DMS53 treated with DMSO at 0.1 percent for 48 hours (cell line): ENCODE data around the gene ZNF613.
A peak's percentile ranks its signal among the peaks of the same experiment; 100 is the strongest.
"Not testable (repeated sequence)": the region's sequence is repeated elsewhere in the genome, so short reads cannot be mapped to it uniquely, and the experiment has no call there.

ENCODE experiments used
- DNase-seq: peaks from one replicate; lab custom pipeline; 2025; ENCODE audit not compliant: unreplicated experiment; lab: John Stamatoyannopoulos, UW

ZNF613 gene

DNA sequence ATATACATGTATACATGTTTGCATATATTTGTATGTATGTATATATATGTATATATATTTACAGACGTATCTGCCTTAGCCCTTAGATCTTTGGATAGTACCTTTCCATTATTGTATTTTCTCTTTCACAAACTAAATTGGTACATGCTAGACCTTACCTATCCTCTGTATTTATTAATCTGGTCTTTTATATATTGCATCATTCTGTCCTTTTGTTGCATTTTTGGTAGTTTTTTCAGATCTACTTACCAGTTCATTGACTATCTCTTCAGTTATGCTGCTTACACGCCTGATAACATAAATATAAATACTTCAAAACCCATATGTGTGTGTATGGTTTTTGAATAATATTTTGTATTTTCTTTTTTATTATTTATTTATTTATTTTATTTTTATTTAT lies 11.7 kb downstream of the ZNF613 start:
- no peak for DNase-seq

DNA sequence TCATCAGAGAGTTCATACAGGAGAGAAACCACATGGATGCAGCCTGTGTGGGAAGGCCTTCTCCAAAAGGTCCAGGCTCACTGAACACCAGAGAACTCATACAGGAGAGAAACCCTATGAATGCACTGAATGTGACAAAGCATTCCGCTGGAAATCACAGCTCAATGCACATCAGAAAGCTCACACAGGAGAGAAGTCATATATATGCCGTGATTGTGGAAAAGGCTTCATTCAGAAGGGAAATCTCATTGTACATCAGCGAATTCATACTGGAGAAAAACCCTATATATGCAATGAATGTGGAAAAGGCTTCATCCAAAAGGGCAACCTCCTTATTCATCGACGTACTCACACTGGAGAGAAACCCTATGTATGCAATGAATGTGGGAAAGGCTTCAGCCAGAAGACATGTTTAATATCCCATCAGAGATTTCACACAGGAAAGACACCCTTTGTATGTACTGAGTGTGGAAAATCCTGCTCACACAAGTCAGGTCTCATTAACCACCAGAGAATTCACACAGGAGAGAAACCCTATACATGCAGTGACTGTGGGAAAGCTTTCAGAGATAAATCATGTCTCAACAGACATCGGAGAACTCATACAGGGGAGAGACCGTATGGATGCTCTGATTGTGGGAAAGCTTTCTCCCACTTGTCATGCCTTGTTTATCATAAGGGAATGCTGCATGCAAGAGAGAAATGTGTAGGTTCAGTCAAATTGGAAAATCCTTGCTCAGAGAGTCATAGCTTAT lies 17.7 kb downstream of the ZNF613 start:
- DNase-seq: no peak

DNA sequence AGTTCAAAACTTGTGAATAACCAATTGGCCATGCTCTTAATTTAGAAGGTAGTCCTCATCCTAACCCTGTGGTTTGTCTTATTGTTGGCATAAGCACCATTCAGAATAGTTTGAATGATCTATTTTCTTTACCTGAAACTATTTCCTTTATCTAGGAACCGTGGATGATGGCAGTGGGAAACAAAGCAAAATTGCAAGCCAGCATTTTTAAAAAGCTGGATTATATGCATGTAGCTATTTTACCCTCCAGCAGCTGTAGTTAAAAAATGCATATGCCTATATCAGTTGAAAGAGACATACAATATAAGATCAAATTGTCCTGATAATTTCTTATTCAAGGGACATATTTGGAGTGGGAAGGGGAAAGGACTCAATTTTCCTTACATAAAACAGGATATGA lies 19.3 kb downstream of the ZNF613 start:
- no peak for DNase-seq

DNA sequence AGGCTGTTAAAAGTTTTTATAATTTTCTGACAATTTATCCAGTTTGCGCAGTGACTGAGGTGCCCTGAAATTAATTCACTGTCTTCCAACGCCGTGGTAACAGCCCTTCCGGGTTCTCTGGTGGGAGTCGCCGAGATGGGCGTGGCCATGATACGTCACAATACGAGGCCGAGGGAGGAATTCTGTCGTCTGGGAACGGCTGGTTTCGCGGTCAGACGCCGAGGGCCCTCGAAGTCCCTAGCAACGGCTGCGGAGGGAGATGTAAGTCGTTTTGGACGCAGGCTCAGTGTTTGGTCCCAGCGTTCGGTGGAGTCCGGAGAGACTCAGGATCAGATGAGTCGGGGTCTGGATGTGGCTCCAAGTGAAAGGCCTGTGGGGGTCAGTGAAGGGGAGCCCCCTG lies 21.7 kb downstream of the ZNF613 start:
- no peak for DNase-seq

DNA sequence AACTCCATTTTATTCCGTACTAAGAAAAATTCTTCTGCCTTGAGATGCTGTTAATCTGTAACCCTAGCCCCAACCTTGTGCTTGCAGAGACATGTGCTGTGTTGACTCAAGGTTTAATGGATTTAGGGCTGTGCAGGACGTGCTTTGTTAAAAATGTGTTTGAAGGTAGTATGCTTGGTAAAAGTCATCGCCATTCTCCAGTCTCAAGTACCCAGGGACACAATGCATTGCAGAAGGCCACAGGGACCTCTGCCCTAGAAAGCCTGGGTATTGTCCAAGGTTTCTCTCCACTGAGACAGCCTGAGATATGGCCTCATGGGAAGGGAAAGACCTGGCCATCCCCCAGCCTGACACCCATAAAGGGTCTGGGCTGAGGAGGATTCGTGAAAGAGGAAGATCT lies 30.6 kb downstream of the ZNF613 start:
- DNase-seq: peak; percentile 12

GRCh38 chr19:51959791-51960190 lies 32.5 kb downstream of the ZNF613 start:
- no peak for DNase-seq

DNA sequence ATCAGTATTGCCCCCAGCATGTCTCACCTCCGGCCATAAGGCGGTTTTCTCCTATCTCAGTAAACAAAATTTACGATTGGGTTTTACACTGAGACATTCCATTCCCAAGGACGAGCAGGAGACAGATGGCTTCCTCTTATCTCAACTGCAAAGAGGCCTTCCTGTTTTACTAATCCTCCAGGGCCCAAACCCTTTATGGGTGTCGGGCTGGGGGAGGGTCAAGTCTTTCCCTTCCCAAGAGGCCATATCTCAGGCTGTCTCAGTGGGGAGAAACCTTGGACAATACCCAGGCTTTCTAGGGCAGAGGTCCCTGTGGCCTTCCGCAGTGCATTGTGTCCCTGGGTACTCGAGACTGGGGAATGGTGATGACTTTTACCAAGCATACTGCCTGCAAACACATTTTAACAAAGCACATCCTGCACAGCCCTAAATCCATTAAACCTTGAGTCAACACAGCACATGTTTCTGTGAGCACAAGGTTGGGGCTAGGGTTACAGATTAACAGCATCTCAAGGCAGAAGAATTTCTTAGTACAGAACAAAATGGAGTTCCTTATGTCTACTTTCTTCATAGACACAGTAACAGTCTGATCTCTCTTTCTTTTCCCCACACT lies 33.5 kb downstream of the ZNF613 start:
- not testable (repeated sequence) for DNase-seq

DNA sequence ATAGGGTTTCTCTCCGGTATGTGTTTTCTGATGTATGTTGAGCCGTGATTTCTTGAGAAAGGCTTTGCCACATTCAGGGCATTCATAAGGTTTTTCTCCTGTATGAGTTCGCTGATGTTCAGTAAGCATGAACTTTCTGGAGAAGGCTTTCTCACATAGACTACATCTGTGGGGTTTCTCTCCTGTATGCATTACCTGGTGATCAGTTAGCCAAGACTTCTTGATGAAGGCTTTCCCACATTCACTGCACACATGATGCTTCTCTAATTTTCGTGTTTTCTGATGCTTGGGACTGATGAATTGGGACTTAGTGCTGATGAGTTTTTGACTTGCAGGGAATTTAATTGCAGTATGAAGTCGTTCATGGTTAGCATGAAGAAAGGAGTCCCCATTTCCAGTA lies 38.3 kb downstream of the ZNF613 start:
- no peak for DNase-seq

DNA sequence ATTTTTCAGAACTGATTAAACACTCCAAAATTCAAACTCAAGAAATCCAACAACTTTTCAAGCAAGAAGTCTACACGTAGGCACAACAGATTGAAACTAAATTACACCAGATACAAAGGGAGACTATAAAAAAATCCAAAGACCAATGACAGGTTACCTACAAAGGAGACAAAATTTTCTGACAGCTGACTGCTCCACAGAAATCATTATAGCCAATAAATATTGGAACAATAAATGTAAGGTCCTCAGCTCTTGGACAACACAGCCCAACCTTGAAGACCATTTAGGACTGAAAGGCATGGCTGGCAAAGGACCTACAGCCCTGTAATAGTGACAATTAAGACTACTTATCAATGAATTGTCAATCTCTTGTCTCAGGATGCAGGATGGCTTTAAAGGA lies 43.4 kb downstream of the ZNF613 start:
- no peak for DNase-seq

- no peak for DNase-seq
Measured at GRCh38 chr19:51971624-51972023, 44.4 kb downstream of the ZNF613 start.

DNA sequence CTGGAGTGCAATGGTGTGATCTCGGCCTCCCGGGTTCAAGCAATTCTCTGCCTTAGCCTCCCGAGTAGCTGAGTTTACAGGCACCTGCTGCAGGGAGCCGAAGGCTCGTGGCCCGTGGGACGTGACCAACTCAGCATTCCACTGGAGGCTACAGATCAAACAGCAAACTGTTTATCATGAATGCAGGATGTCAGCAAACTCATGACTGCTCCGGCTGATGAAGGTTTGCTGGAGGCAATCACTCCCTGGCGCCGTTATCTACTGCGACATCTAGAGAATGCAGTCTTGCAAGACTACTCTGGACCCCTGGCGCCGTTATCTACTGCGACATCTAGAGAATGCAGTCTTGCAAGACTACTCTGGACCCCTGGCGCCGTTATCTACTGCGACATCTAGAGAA lies 48.5 kb downstream of the ZNF613 start:
- not testable (repeated sequence) for DNase-seq

DNA sequence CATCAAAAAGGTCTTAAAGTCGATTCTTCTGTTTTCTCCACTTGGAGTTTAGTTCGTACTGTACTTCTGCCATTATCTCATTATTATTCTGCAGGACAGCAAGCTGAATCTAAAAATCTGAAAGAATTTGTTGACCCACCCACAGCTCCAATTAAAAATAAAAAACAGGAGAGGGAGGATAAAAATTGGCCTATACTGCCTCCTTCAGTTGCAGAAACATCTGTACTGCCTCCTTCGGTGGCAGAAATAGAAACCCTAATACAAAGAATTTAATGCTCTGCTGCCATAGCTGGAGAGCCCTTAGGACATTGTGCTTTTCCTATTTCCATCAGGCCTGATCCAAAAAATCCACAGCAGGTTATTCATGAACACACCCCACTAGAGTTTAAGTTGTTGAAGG lies 49.6 kb downstream of the ZNF613 start:
- no peak for DNase-seq

DNA sequence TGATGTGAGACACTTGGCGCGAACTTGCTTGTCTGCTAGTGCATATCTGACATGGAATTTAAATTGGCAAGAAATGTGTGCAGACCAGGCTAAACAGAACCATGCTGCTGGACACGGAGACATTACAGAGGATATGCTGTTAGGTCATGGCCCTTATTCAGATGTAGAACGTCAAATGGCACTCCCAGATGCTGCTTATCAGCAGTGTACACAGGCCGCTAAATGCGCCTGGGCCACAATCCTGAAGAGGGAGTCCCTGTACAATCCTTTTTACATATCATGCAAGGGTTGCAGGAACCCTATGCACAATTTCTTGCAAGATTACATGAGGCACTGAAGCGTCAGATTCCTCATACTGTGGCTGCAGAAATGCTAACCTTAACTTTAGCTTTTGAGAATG lies 50.1 kb downstream of the ZNF613 start:
- no peak for DNase-seq

DNA sequence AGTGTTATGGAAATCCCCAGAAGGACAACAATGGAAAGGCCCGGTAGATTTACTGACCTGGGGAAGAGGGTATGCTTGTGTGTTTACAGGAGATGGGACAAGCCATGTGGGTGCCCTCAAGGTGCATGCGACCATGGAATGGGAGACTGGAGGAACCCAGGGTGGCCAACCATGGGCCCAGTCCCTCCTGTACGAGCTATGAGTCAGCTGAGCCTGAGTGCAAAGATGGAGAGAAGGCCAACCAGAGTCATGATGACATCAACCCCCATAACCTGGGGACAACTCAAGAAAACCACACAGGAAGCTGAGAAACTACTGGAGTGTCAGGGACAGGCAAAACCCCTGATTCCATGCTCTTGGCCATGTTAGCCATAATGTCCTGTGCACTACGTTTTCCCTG lies 51.6 kb downstream of the ZNF613 start:
- no peak for DNase-seq

- DNase-seq: no peak
Measured at GRCh38 chr19:51980116-51980736, 53.0 kb downstream of the ZNF613 start.

- not testable (repeated sequence) for DNase-seq
Measured at GRCh38 chr19:51980926-51981325, 53.7 kb downstream of the ZNF613 start.

DNA sequence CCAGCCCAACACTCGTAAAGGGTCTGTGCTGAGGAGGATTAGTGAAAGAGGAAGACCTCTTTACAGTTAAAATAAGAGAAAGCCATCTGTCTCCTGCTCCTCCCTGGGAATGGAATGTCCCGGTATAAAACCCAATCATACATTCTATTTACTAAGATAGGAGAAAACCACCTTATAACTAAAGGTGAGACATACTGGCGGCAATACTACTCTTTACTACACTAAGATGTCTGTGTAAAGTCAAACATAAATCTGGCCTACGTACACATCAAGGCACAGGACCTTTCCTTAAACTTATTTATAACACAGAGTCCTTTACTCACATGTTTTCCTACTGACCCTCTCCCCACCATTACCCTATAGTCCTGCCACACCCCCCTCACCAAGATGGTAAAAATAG lies 56.1 kb downstream of the ZNF613 start:
- DNase-seq: no peak

DNA sequence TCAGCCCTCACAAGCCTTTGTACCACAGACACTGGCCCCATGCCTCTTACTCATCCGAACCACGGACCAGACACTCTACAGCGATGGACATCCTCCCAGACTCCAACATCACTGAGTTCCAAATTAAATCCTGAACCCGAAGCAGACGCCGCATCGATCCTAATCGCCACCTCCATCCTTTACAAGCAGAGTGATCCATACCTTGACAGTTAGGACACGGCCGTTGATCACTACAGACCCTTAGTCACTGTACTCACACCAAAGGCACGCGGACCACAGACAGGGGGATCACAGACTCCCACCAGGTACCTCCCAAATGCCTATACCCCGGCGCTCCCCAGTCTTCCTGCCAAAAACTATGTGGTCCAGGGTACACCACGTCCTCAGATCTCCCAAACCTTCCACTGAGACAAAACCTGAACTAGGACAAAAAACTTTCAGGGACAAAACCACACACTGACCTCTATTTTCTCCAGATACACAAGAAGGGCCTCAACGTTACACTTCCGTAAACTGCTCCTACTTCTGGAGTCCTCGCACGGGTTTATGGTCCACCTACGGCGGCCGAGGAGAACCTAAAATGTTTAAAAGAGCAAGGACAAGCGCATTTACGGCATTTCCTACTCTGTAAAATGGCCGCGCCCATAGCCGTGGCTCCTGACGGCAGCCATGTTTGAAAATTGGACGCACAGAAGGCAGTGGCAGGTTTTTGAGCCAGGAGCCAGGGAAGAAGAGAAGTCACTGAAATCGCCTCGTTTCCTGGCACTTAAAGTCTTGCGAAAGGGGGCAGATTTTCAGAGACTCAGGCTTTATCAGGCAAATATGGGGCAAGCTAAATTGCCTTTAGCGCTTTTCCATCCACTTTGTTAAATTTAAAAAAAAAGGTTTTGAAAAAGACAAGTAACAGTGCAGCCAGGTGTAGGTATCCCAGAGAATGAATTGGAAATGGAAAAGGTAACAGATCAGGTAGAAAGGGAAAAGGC lies 59.3 kb downstream of the ZNF613 start, which contains the start of gene ZNF350:
Gene ZNF350, minus strand, starts transcription at position 532 of the 983 bp plus-strand sequence. CDS start 12,480 bp downstream, outside the sequence.
- peak; percentile 95 for DNase-seq

- no peak for DNase-seq
Measured at GRCh38 chr19:51993422-51993821, 66.2 kb downstream of the ZNF613 start.

DNA sequence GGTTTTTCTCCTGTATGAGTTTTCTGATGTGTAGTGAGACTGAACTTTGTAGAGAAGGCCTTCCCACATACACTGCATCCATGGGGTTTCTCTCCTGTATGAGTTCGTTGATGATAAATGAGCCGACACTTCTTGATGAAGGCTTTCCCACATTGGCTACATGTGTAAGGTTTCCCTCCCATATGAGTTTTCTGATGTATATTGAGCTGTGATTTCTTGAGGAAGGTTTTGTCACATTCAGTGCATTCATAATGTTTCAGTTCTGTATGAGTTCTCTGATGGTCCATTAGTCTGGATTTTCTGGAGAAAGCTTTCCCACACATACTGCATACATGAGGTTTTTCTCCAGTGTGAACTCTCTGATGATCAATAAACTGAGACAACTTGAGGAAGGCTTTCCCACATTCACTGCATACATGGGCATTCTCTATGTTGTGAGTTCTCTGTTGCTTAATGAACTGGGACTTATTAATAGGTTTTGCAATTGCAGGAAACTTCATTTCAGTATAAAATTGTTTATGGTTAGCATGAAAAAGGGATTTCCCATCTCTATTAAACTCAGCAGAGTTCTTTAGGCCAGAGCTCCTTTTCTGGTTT lies 66.9 kb downstream of the ZNF613 start:
- DNase-seq: no peak
